Astrocyte (in vitro differentiated cells and primary cell): ENCODE measurements around the gene ATP8A1.

Experiments
- EZH2 ChIP-seq: IDR thresholded peaks from 2 replicates; pipeline ENCODE4 v1.6.1; 2012; ENCODE audit warnings: mild to moderate bottlenecking, low read length, inconsistent platforms; ENCODE audit not compliant: insufficient read depth
- TF ChIP-seq, protein P1 (sequence below): IDR thresholded peaks from 2 replicates; pipeline ENCODE4 v1.5.1; 2011; ENCODE audit warnings: low read depth, mild to moderate bottlenecking, inconsistent platforms, low read length, moderate library complexity; ENCODE audit not compliant: insufficient read depth

DNA sequence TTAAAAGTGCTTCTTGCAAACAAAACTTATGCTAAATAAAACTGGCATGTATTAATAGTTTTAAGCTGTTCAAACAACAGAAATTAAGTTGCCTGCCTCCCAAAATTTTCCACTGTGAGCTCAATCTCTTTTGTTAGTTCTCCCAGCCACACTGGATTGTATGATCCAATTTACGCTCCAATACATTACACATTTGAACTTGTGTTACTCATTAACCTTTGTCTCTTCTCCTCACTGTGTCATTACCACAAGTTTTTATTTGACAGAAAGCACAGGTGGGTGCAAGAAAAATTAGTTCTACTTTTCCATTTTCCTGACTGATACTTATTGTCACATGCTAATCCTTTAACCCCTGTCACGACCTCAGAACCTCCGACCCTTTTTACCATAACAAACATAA lies 204.1 kb downstream of the ATP8A1 start:
- TF ChIP-seq, protein P1, sequence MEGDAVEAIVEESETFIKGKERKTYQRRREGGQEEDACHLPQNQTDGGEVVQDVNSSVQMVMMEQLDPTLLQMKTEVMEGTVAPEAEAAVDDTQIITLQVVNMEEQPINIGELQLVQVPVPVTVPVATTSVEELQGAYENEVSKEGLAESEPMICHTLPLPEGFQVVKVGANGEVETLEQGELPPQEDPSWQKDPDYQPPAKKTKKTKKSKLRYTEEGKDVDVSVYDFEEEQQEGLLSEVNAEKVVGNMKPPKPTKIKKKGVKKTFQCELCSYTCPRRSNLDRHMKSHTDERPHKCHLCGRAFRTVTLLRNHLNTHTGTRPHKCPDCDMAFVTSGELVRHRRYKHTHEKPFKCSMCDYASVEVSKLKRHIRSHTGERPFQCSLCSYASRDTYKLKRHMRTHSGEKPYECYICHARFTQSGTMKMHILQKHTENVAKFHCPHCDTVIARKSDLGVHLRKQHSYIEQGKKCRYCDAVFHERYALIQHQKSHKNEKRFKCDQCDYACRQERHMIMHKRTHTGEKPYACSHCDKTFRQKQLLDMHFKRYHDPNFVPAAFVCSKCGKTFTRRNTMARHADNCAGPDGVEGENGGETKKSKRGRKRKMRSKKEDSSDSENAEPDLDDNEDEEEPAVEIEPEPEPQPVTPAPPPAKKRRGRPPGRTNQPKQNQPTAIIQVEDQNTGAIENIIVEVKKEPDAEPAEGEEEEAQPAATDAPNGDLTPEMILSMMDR = no peak
- TF ChIP-seq EZH2 = no peak
